HepG2 (cell line): ENCODE results near the gene SCN4B. TPM values are rescaled to one million over a fixed set of nuclear protein-coding genes. Genes with fewer than 3 reads are reported as not detected.

Experiments
- ATAC-seq: fragments of 200-7000 bp; cut with Tn5 transposase; 3 replicates; pipeline ENCODE4 v1.9.1; 2020; ENCODE audit warnings: mild to moderate bottlenecking, moderate library complexity
- BruUV-seq: library from RNA; stranded (reverse); fragments of 400-500 nt; replicated peaks from 2 replicates; lab custom pipeline; 2021; lab: Mats Ljungman, UMichigan
- CTCF ChIA-PET: fragments of 300-600 bp; formaldehyde crosslinking; extraction: SDS; loops from one replicate; lab custom pipeline; 2021; ENCODE audit warnings: low total read pairs, inconsistent platforms, low intra/inter-chr PET ratio; lab: Yijun Ruan, JAX
- POLR2A ChIA-PET: fragments of 350-600 bp; sonication (Branson Sonifier 250); formaldehyde crosslinking; loops from one replicate; lab custom pipeline; 2020; ENCODE audit warnings: antibody characterized with exemption, inconsistent platforms; lab: Yijun Ruan, JAX
- DNase-seq: peaks from one replicate; pipeline ENCODE4 v3.0.0-alpha.2; 2015; ENCODE audit warnings: low spot score
- FAIRE-seq: peaks from 3 replicates; lab custom pipeline; 2011; peaks lifted over from hg19 to GRCh38; lab: Jason Lieb, UNC
- H2AFZ ChIP-seq: one replicate; pipeline ENCODE4 v1.6.1; 2011; ENCODE audit warnings: low read length, inconsistent platforms
- H3K27ac ChIP-seq: fragments of 300-600 bp; 3 replicates; pipeline ENCODE4 v1.8.0; 2011; ENCODE audit warnings: mixed run types, mild to moderate bottlenecking, mixed read lengths, low read length, inconsistent platforms; ENCODE audit not compliant: insufficient read depth; ENCODE audit errors: extremely low read length
- H3K27me3 ChIP-seq, 2 experiments: fragments of 200-600 bp in 1 of 2; 2 replicates in 1 of 2; 3 replicates in 1 of 2; pipeline versions ENCODE4 v1.6.0 to v1.8.0; 2011; ENCODE audit warnings: low read length in 2 of 2, mild to moderate bottlenecking in 2 of 2, moderate library complexity in 2 of 2, inconsistent platforms in 1 of 2; ENCODE audit not compliant: insufficient read depth in 2 of 2, control insufficient read depth in 1 of 2
- H3K36me3 ChIP-seq, 2 experiments: fragments of 200-600 bp in 1 of 2; replicated peaks in 1 of 2; 2 replicates in 1 of 2; 3 replicates in 1 of 2; pipeline versions ENCODE4 v1.5.1 to v1.8.0; 2011; ENCODE audit warnings: low read length in 2 of 2, inconsistent platforms in 1 of 2; ENCODE audit not compliant: insufficient read depth in 2 of 2, control insufficient read depth in 1 of 2
- H3K4me1 ChIP-seq: 2 replicates; pipeline ENCODE4 v1.5.1; 2012; ENCODE audit warnings: low read length, inconsistent platforms; ENCODE audit not compliant: insufficient read depth
- H3K4me2 ChIP-seq: 2 replicates; pipeline ENCODE4 v1.6.0; 2011; ENCODE audit warnings: low read depth, low read length, inconsistent platforms
- H3K4me3 ChIP-seq, 3 experiments: fragments of 200-600 bp in 1 of 3; sonication (generic), shearing (Covaris generic) in 1 of 3; replicated peaks in 1 of 3; 2 replicates each; pipeline ENCODE4 v1.5.1; 2011 to 2016; ENCODE audit warnings: low read length in 3 of 3, inconsistent platforms in 2 of 3, low read depth in 2 of 3, mild to moderate bottlenecking in 2 of 3, control low read depth in 1 of 3, mixed read lengths in 1 of 3; ENCODE audit not compliant: insufficient read depth in 1 of 3
- H3K79me2 ChIP-seq: one replicate; pipeline ENCODE4 v1.6.1; 2011; ENCODE audit warnings: low read length, inconsistent platforms; ENCODE audit not compliant: insufficient read depth
- H3K9ac ChIP-seq: 2 replicates; pipeline ENCODE4 v1.6.0; 2011; ENCODE audit warnings: mild to moderate bottlenecking, low read depth, low read length, inconsistent platforms; ENCODE audit not compliant: insufficient read depth
- H3K9me3 ChIP-seq: 2 replicates; pipeline ENCODE4 v1.5.1; 2012; ENCODE audit warnings: mild to moderate bottlenecking, low read length
- H4K20me1 ChIP-seq: 2 replicates; pipeline ENCODE4 v1.6.0; 2011; ENCODE audit warnings: inconsistent platforms, mild to moderate bottlenecking, low read length, moderate library complexity; ENCODE audit not compliant: insufficient read depth
- AHR ChIP-seq: IDR thresholded peaks from 2 replicates; pipeline ENCODE4 v1.6.1; 2018; ENCODE audit warnings: missing genetic modification reagents, missing compliant biosample characterization
- CBFB ChIP-seq: sonication (generic); formaldehyde crosslinking; IDR thresholded peaks from 2 replicates; pipeline ENCODE4 v1.4.0; 2020; ENCODE audit warnings: missing genetic modification reagents
- ELK4 ChIP-seq: sonication (generic); formaldehyde crosslinking; IDR thresholded peaks from 2 replicates; pipeline ENCODE4 v1.9.0; 2021; ENCODE audit warnings: missing genetic modification reagents, borderline replicate concordance
- IKZF5 ChIP-seq: IDR thresholded peaks from 2 replicates; pipeline ENCODE4 v1.6.1; 2018; ENCODE audit warnings: missing genetic modification reagents, mild to moderate bottlenecking, missing compliant biosample characterization
- MAFK ChIP-seq, 2 experiments: IDR thresholded peaks in 1 of 2; conservative IDR thresholded peaks in 1 of 2; 2 replicates each; pipeline ENCODE4 v1.6.1; 2011; ENCODE audit warnings: improper control_type of control experiment in 2 of 2, low read length in 2 of 2
- MEF2D ChIP-seq: sonication (generic); formaldehyde crosslinking; IDR thresholded peaks from 2 replicates; pipeline ENCODE4 v1.5.1; 2020; ENCODE audit warnings: mild to moderate bottlenecking, missing genetic modification reagents
- RNF2 ChIP-seq: fragments of 450-650 bp; conservative IDR thresholded peaks from 2 replicates; pipeline ENCODE4 v1.6.1; 2016; ENCODE audit warnings: low read depth
- ZNF841 ChIP-seq: sonication (generic); formaldehyde crosslinking; IDR thresholded peaks from 2 replicates; pipeline ENCODE4 v1.8.1; 2023; ENCODE audit warnings: missing genetic modification reagents, borderline replicate concordance
- ZZZ3 ChIP-seq: sonication (generic); formaldehyde crosslinking; IDR thresholded peaks from 2 replicates; pipeline ENCODE4 v1.4.0; 2020; ENCODE audit warnings: missing genetic modification reagents, mild to moderate bottlenecking, borderline replicate concordance
- WGBS: methylation state at CpG from one replicate; pipeline ENCODE4 v1.1.6; 2017; ENCODE audit warnings: low lambda C conversion rate; 5-methylcytosine and 5-hydroxymethylcytosine counted together
- in situ Hi-C: cut with HindIII; loops from 2 replicates; pipeline ENCODE4 v1.10.0; 2017; ENCODE audit warnings: low pct_unique_long_range_greater_than_20kb; ENCODE audit not compliant: extremely low pct_ligation_motif_present
- intact Hi-C: fragments of 100-400 bp; cut with micrococcal nuclease; formaldehyde crosslinking; loops from one replicate; pipeline ENCODE4 v1.10.0; 2022; ENCODE audit not compliant: unreplicated experiment
- polyA plus RNA-seq, 8 experiments: library from polyadenylated mRNA; depleted of rRNA in 3 of 8; stranded (reverse) in 7 of 8; unstranded in 1 of 8; fragments of >200 nt; fragmentation: Illumina TruSeq in 4 of 8; extraction: Trizol in 4 of 8; gene quantifications; 2 replicates each; pipeline versions ENCODE4 v1.2.1 to v1.2.3, GENCODE V29; 2011 to 2016; ENCODE audit warnings: low read depth in 4 of 8, missing spikeins in 1 of 8, mixed read lengths in 1 of 8; ENCODE audit not compliant: insufficient read depth in 1 of 8
- total RNA-seq, 5 experiments: library from RNA; depleted of rRNA; stranded (reverse); fragments of >200 nt; fragmentation: Illumina TruSeq; extraction: Trizol; gene quantifications; 2 replicates each; pipeline ENCODE4 v1.2.3, GENCODE V29; 2016; ENCODE audit warnings: low read depth in 1 of 5
- TF ChIP-seq, protein P1 (sequence below): sonication (generic); formaldehyde crosslinking; IDR thresholded peaks from 2 replicates; pipeline ENCODE4 v1.4.0; 2020; ENCODE audit warnings: missing genetic modification reagents; ENCODE audit errors: not compliant biosample characterization
- TF ChIP-seq, protein P2 (sequence below): sonication (generic); formaldehyde crosslinking; IDR thresholded peaks from 2 replicates; pipeline ENCODE4 v1.5.1; 2020; ENCODE audit warnings: missing genetic modification reagents, mild to moderate bottlenecking, borderline replicate concordance

SCN4B gene
- total and polyA plus RNA-seq, 2 of the 13 experiments (the other 11 are each of a cell fraction or from before 2014, with no cell fraction given), result 0.04 to 0.29 TPM

- H3K79me2 ChIP-seq, result no peaks in the 10 kb centered on the region
- no TSS peak for BruUV-seq
- H3K9ac ChIP-seq, result no peak overlapping the region
- 96% methylated on average over 9 of the region's 9 CpGs for WGBS
- ATAC-seq, result no peak
- FAIRE-seq, result no peak
- no peak overlapping the region for H3K4me3 ChIP-seq
- no peak for DNase-seq
- peak overlapping the region; percentile 92 for H3K27ac ChIP-seq
- no peaks in the 10 kb centered on the region for H4K20me1 ChIP-seq
- in situ Hi-C loops (no loop called here), intact Hi-C loops (no loop called here)
- POLR2A ChIA-PET, result interaction anchor here (1.9 to 2.4 kb wide), 3 partner anchors 12 to 63 kb away, joined by 6 to 49 read pairs (median 14); partner anchors contain the start of genes MPZL2 and MPZL3
- H3K4me1 ChIP-seq, result peaks cover 84% of the 10 kb centered on the region
- no peaks in the 10 kb centered on the region for H3K27me3 ChIP-seq
- CTCF ChIA-PET, result no interaction called here
- H3K9me3 ChIP-seq, result no peaks in the 10 kb centered on the region
- H3K4me2 ChIP-seq, result no peak overlapping the region
- no peaks in the 10 kb centered on the region for H3K36me3 ChIP-seq
- no peak overlapping the region for H2AFZ ChIP-seq
- no peak for TF ChIP-seq ZNF841 (CRISPR knock-in tag)
- no peak for TF ChIP-seq IKZF5 (CRISPR knock-in tag)
- TF ChIP-seq CBFB (CRISPR knock-in tag), result no peak
- TF ChIP-seq MAFK (conservative IDR thresholded peaks at IDR 0.05 in 1 of 2, IDR thresholded peaks at IDR 0.05 in 1 of 2; ENCODE audit: low read length in 2 of 2), result no peak
- TF ChIP-seq ELK4 (CRISPR knock-in tag), result no peak
- no peak for TF ChIP-seq RNF2
- TF ChIP-seq, protein P1, sequence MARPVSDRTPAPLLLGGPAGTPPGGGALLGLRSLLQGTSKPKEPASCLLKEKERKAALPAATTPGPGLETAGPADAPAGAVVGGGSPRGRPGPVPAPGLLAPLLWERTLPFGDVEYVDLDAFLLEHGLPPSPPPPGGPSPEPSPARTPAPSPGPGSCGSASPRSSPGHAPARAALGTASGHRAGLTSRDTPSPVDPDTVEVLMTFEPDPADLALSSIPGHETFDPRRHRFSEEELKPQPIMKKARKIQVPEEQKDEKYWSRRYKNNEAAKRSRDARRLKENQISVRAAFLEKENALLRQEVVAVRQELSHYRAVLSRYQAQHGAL (CRISPR knock-in tag), result no peak
- TF ChIP-seq MEF2D (CRISPR knock-in tag), result no peak
- TF ChIP-seq, protein P2, sequence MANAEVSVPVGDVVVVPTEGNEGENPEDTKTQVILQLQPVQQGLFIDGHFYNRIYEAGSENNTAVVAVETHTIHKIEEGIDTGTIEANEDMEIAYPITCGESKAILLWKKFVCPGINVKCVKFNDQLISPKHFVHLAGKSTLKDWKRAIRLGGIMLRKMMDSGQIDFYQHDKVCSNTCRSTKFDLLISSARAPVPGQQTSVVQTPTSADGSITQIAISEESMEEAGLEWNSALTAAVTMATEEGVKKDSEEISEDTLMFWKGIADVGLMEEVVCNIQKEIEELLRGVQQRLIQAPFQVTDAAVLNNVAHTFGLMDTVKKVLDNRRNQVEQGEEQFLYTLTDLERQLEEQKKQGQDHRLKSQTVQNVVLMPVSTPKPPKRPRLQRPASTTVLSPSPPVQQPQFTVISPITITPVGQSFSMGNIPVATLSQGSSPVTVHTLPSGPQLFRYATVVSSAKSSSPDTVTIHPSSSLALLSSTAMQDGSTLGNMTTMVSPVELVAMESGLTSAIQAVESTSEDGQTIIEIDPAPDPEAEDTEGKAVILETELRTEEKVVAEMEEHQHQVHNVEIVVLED (CRISPR knock-in tag), result no peak
- TF ChIP-seq ZZZ3 (CRISPR knock-in tag), result no peak
- no peak for TF ChIP-seq AHR
Observed at GRCh38 chr11:118200901-118201680, 48.5 kb upstream of the SCN4B start.
